RPMI7951 (cell line): ENCODE results near the gene TNFRSF12A. TPM values are rescaled to one million over a fixed set of nuclear protein-coding genes. Genes with fewer than 3 reads are reported as not detected.
A peak's percentile ranks its signal among the peaks of the same experiment; 100 is the strongest.

Source experiments
- DNase-seq: peaks from one replicate; pipeline ENCODE4 v3.0.0-alpha.2; 2012; ENCODE audit warnings: low read depth
- total RNA-seq: library from RNA; depleted of rRNA; stranded (reverse); fragments of >200 nt; shearing (Covaris generic); gene quantifications from 2 replicates; pipeline ENCODE4 v1.2.3, GENCODE V29; 2014

The TNFRSF12A gene
- total RNA-seq, 1 experiment from 2014 or later, result 184 TPM

DNA sequence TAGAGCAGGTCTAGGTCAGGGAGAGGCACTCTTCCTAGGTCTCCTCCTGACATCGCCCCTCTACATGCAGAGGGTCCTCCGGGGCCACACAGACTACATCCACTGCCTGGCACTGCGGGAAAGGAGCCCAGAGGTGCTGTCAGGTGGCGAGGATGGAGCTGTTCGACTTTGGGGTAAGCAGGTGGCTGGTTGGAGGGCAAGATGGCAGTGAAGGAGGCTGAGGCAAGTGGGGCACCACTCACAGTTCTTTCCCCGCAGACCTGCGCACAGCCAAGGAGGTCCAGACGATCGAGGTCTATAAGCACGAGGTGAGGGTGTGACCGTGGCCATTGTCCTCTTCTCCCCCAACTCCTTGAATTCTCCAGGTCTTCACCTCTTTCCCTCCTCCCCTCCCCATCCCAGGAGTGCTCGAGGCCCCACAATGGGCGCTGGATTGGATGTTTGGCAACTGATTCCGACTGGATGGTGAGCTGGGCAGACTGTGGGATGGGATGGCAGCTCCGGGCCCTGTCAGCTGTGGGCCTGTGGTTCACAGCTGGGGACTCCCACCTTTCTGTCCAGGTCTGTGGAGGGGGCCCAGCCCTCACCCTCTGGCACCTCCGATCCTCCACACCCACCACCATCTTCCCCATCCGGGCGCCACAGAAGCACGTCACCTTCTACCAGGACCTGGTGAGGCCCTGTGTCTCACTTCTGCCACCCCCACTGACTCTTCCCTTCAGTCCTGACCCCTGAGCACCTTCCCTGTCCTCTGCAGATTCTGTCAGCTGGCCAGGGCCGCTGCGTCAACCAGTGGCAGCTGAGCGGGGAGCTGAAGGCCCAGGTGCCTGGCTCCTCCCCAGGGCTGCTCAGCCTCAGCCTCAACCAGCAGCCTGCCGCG lies 6.7 kb downstream of the TNFRSF12A start:
- DNase-seq, result no peak

DNA sequence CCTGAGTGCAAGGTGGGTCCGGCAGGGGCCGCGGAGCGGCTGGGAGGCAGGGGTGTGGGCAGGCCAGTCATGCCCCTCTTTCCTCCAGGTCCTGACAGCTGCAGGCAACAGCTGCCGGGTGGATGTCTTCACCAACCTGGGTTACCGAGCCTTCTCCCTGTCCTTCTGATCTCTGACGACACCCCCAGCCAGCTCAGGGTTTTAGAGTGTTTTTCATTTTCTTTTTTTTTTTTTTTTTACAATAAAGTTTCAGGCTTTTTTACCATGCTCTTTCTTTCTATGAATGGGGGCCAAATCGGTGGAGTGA lies 7.3 kb downstream of the TNFRSF12A start:
- no peak for DNase-seq

DNA sequence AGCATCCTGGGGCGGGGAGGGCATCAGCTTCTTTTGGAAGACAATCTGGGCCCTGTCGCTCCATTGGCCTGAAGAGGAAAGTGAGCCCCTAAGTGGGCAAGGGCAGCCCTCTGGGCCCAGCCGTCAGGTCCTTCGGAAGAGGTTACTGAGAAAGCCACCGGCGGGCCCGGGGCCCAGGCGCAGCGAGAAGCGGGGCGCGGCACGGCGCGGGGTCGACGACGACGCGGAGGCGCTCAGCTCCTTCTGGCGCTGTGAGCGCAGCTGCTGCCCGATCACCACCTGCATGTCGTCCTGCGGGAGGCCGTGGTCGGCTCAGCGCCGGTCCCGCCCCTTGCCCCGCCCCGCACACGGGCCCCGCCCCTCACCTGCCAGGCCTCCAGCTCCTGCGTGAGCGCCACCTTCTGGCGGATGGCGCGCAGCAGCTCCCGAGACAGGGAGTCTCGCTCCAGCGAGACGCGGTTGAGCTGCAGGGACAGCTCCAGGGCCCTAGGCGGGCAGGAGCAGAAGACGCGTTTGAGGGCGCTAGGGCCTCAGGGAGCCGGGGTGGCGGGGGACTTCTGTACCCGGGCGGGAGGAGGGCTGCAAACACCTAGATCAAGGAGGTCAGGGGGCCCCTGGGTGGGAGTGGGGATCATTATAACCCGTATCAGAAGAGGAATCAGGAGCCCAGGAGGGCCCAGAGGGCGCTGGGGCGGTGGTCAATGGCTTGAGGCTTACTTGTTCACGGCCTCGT lies 8.0 kb downstream of the TNFRSF12A start:
- DNase-seq, result no peak

DNA sequence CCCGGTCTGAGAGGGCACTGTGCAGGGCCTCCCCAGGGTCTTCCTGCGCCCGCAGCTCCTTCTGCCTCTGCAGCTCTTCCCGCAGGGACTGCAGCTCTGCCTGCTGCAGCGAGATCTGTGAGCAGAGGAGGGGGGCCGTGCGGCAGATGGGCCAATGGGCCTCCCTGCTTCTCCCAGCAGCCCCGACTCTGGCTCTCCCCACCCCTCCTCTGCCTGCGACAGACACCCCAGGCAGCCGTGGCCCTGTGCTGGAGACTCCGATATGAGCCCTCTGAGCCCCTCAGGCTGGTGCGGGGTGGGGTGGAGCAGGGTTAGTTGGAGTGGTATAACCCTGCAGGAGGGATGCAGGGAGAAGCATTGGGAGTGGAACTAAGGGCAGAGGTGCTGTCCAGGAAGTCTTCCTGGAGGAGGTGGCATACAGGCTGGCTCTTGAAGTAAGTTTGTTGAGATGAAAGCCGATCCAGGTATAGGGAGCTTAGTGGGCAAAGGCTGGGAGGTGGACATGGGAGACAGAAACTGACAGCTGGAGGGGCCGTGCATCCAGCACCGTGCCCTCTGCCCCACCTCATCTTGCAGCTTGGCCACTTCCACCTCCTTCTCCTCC lies 8.7 kb downstream of the TNFRSF12A start:
- DNase-seq, result no peak

DNA sequence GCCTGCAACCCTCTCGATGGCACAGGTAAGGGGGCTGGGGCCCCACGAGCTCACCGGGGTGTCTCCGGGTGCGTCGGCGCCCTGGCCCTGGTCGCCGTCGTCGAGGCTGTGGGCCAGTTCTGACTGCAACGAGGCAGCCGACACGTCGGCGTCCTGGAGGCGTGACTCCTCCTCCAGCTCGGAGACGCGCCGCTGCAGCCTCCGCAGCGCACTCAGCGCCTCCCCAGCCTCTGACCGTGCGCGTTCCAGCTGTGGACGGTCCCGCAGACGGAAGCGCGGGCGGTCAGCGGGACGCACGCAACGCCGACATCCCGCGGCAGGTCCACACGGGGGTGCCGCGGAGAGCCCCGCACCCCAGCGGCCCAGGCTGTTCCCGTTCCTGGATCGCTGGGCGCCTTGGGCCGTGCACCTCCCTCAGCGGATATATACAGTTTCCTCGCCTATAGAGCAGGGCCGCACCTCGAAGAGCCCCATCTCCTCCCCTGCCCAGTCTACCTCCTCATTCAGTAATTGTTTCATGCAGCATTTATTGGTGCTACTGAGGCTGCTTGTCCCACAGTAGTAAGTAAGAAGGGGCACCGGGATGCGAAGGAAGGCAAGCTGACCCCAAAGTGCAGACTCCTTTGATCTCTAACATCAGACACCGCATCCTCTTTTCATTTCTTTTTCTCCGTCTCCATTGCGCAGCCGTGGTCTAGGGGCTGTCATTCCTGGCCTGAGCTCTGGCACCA lies 9.5 kb downstream of the TNFRSF12A start:
- DNase-seq, result peak; percentile 55

DNA sequence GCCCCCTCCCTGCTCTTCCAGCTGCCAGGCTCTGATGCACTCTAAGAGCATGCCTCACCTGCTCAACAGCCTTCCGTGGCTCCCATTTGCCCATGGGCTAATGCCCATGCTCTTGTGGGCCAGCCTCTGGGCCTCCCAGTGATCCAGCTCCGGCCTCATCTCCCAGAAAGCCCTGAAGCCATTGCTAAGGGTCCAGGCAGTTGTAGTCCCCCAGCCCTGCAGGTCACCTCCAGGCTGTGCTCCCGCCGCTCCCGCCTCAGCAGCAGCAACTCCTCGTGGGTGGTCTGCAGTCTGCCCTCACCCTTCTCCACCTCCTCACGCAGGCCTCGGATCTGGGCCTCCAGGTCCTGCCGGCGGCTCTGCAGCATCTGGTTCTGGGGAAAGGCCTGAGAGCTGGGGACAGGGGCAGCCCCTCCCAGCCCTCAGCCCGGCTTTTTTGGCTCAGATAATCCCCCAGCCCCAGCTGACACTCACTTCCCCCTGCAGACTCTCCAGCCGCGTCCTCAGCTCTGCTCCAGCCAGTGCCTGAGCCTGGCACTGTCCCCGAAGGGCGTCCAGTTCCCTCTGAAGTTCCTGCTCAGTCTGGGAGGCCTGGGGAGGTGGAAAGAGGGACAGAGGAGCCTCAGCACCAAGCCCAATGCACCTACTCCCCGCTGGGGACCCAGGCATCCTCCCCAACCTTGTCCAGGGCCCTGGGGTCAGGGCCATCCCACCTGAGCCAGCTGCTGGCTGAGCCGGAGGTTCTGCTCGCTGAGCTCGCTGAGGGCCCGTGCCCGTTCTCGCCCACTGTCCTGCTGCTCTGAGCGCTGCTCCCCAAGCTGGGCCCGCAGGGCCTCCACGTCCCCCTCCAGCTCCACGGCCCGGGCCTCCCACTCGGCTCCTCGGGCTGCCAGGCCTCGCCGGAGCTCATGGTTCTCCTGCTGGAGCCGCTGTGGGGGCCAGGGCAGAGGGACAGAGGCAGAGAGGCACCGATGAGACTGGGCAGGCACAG lies 10.3 kb downstream of the TNFRSF12A start:
- DNase-seq, result no peak

DNA sequence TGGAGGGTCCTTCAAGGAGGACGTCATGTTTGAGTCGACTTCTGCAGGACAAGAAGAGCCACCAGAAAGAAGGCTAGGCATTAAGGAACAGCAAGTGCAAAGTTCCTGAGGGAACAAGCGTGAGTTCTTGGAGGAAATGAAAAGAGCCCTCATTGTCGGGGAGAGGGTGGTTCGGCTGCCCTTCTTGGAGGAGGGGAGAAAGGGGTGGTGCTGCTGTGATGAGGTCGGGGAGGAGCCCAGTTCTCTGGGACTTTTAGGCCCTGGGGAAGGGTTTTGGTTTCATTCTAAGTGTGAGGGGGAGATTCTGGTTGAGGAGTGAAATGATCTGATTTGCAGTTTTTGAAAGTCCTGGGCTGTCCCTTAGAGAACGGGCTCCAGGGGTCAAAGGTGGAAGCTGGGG lies 12.5 kb downstream of the TNFRSF12A start:
- DNase-seq, result no peak

DNA sequence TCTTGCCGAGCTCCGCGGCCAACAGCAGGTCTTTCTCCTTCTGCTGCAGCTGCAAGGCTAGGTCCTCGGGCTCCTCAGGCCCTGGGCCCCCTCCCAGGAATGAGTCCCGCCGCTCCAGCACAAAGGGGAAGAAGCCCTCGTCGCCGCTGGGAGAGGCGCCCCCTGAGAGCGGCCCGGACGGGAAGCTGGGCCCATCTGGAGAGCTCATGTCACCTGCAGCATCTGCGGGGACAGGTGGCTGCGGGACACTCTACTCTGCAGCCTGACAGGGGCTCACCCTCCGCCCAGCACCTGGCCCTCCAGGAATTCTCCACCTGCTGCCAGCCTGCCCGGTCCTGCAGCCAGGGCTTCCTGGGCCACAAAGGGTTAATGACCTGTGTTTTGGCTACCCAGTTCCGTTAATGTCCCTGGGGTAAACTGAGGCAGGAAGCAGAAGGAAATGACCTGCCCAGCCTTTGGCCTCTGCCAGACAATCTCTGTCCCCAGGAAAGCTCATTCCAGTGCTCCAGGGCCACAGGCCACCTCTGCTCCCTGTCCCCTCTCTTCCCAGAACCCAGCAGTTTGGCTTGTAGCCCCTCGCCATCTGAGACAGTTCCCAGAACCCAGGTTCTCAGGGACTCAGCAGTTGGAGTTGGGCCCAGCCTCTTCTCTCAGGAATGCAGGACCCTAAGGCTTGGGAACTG lies 15.3 kb downstream of the TNFRSF12A start:
- DNase-seq, result no peak

DNA sequence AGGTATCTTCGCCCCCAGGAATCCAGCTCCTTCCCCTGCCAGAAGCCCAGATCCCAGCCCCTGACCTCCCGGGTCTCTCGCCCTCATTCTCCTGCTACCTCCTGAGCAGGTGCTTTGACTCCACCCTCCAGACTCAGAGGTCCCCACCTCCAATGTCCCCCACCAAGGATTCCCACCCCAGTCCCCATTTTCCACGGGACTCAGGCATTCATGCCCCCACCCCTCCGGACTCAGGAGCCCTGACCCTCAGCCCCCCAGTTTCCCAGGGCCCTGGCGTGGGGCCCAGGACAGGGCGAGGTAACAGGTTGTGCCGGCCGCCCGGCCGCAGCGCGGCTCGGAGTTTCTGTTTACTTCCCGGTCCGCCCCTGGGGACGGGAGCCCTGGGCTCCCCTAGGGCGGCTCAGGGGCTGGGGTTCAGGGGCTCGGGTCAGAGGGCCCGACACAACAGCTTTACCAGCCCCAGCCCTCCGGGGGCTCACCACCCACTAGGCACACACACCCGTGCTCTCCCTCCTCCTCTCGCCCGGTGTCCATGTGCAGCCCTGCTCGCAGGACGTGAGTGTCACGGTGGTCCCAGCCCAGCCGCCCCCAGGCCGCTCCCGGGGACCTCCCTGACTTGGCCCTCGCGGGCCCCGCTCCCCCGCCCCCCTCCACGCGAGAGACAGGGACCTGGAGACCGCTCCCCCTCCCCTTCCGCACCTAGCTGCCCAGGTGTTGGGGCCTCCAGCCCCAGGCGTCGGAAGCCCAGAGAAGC lies 16.0 kb downstream of the TNFRSF12A start:
- DNase-seq, result no peak

DNA sequence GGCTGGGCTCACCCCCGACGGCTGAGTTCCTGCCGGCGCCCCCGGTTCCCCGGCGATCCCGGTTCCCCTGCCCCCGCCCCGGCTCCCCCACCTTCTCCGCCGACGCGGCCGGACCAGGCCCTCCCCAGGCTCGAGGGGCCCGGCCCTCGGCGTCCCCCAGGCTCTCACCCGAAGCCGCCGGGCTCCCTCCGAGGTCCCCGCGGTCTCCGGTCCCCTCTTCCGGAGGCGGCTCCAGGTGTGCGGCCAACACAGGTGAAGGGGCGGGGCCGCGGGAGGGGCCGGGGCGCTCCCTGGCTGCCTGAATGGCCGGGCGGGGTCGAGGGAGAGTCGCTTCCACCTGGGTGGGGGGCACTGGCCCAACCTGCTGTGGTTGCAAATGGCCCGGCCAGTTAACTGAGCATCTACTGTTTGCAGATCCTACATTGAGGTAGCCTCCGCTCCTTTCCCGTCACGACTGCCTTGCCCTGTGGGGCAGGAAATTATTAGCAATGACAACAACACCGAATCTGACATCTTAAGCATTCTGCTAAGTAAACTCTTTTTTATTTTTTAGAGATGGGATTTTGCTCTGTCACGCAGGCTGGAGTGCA lies 16.7 kb downstream of the TNFRSF12A start, which contains the start of gene BICDL2:
TSS of gene BICDL2 (minus strand) at position 219 of the 590 bp plus-strand sequence. CDS start 1,448 bp downstream, outside the sequence.
- no peak for DNase-seq

DNA sequence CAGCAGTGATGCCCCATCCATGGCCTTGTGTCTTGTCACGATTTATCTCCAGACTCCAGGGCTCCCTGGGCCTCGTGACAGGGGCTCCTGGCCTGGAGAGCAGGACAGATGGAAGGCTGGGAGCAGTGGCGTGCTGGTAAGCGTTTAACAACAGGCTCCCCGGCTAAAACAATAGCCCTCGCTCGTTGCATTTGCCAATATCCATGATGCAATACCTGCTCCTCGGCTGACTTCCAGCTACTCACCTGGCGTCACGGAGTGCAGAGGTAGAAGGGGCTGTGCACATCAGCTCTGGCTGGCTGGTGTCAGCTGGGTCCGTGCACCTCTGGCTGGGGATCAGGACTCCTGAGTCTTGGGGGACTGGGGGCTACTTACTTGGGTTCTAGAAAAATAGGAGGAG lies 18.1 kb downstream of the TNFRSF12A start:
- DNase-seq, result no peak

DNA sequence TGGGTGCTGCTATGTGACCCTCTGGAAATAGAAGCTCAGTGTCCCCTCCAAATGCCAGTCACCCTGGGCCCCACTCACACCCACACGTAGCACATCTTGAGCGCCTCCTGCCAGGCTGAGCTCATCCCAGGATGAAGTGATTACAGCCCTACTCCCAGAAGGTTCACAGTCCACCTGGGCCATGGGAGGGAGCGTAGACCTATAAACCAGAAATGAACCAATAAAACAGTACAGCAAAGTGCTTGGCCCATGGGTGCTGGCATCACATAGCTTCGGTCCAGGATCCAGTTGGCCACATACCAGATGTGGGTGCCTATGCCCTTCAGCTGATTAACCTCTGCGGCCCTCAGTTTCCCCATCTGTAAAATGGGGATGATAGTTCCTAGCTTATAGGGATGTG lies 18.7 kb downstream of the TNFRSF12A start:
- no peak for DNase-seq

DNA sequence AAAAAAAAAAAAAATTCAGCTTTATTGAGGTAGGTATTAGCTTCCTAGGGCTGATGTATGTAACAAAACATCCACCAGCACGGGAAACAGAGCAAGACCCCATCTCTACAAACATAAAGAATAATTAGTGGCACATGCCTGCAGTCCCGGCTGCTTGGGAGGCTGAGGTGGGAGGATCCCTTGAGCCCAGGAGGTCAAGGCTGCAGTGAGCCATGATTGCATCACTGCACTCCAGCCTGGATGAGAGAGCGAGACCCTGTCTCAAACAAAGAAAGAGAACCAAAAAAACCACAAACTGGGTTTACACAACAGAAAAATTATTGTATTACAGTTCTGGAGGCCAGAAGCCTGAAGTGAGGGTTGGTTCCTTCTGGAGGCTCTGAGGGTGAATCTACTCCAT lies 22.2 kb downstream of the TNFRSF12A start:
- DNase-seq, result no peak

DNA sequence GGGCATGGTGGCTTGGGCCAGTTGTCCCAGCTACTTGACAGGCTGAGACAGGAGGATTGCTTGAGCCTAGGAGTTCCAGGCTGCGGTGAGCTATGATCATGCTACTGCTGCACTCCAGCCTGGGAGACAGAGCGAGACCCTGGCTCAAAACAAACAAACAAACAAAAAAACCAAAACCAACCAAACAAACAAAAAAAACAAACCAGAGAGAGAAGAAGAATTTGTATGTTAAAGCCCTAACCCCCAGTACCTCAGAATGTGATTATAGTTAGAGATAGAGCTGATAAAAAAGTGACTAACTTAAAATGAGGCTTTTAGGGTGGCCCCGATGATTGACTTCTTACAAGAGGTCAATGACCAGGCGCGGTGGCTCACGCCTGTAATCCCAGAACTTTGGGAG lies 24.5 kb downstream of the TNFRSF12A start:
- DNase-seq, result no peak

DNA sequence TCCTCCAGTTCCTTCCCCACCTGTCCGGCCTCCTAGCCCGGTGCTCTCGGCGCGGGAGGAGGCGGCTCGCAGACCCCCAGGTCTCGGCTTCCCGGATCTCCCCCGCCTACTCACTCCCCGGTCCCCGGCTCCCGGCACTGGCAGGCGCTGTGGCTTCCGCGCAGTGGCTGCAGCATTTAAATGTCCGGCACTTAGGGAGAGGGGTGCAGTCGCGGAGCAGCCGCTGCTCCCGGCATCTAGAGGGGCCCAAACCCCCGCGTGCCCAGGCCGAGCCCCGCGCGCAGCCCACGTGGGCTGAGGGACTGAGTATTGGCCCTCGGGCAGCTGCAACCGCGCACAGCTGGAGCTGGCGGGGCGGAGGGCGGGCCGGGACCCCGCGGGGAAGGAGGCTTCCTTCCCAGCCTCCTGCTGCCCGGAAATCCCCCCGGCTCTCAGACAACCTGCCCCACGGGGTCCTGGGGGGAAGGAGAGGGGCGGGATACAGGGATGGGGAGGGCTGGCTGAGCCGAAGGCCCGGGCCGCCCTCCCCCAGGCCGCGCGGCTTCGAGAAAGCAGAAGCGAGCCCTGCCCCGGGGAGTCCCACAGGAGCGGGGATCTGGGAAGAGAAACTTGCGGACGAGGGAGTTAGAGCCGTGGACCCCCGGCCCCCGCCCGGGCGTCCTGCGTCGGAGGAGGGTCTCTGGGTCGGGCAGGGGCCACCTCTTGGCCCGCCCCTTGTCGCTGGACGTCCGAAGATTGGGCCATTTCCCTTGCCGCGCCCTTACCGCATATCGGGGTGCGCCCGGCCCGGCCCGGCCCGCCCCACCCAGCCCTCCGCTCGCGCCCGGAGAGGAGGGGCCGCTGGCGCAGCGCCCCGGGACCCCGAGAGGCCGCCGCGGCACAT lies 25.8 kb downstream of the TNFRSF12A start, which contains the start of gene MMP25:
TSS of gene MMP25 (plus strand) at position 804 of the 883 bp plus-strand sequence. CDS start 357 bp downstream, outside the sequence.
- DNase-seq, result no peak

DNA sequence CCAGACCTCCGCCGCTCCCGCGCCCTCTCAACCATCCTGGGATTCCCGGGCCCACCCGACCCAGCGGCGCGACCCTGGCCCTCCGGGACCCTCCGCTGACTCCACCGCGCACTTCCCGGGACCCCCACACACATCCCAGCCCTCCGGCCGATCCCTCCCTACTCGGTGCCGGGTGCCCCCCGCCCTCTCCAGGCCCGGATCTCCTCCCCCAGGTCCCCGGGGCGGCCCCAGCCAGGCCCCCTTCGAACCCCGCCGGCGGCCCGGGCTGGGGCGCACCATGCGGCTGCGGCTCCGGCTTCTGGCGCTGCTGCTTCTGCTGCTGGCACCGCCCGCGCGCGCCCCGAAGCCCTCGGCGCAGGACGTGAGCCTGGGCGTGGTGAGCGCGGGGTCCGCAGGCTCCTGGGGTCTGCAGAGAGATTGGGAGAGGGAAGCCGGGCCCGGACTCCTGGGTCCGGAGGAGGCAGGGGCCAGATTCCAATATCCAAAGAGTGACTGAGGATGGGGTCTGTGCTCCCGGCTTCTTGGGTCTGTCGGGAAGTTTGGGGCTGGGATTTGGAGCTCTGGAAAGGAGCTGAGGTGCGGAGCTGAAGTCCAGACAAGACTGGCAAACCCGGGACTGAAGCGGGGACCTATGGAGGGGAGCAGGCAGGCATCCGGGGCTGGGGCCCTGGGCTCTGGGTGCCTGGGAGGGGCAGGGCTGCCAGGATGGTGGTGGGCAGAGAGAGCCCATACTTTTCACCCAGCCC lies 26.6 kb downstream of the TNFRSF12A start:
- no peak for DNase-seq

DNA sequence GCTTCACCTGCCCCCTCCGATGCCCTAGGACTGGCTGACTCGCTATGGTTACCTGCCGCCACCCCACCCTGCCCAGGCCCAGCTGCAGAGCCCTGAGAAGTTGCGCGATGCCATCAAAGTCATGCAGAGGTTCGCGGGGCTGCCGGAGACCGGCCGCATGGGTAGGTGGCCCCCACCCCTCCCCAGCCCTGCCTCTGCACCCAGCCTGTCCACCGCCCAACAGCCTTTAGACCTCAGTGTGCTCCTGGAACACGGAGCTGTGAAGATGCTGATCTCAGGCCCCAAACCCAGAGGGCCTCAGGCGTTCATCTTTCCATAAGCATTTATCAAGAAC lies 27.2 kb downstream of the TNFRSF12A start:
- DNase-seq, result no peak
